Stimulated activated CD4-positive, alpha-beta T cell treated with anti-CD3 and anti-CD28 coated beads, Interleukin-12 subunit alpha, Interleukin-12 subunit beta, amount 100 ng/mL, for 24 hours (primary cell): ENCODE results near the gene FAM151A.

Experiments
- DNase-seq, 2 experiments: peaks; one replicate each; pipeline ENCODE4 v3.0.0-alpha.2; 2020; ENCODE audit warnings: low read depth in 2 of 2

Gene FAM151A

GRCh38 chr1:54604051-54604450 lies 19.3 kb downstream of the FAM151A start:
- no peak for DNase-seq

GRCh38 chr1:54603241-54603640 lies 20.1 kb downstream of the FAM151A start:
- DNase-seq, result no peak

- DNase-seq, result no peak
These were observed 20.8 kb downstream of the FAM151A start for GRCh38 chr1:54602554-54602953.

- no peak for DNase-seq
These were observed 21.6 kb downstream of the FAM151A start for GRCh38 chr1:54601730-54602129.

GRCh38 chr1:54600947-54601721 lies 22.2 kb downstream of the FAM151A start:
- DNase-seq, result no peak

- DNase-seq, result no peak
These were observed 24.0 kb downstream of the FAM151A start for GRCh38 chr1:54599211-54599823.

GRCh38 chr1:54597455-54598030 lies 25.8 kb downstream of the FAM151A start:
- no peak for DNase-seq

GRCh38 chr1:54596756-54597155 lies 26.6 kb downstream of the FAM151A start:
- no peak for DNase-seq

- no peak for DNase-seq
These were observed 27.3 kb downstream of the FAM151A start for GRCh38 chr1:54595956-54596498.

GRCh38 chr1:54594463-54594862 lies 28.9 kb downstream of the FAM151A start:
- DNase-seq, result no peak

- DNase-seq, result no peak
These were observed 29.7 kb downstream of the FAM151A start for GRCh38 chr1:54593571-54594160.

GRCh38 chr1:54591127-54591756 lies 32.1 kb downstream of the FAM151A start:
- no peak for DNase-seq

- no peak for DNase-seq
These were observed 34.9 kb downstream of the FAM151A start for GRCh38 chr1:54588377-54588776.

- no peak for DNase-seq
These were observed 37.9 kb downstream of the FAM151A start for GRCh38 chr1:54585181-54586066.

GRCh38 chr1:54584575-54584974 lies 38.8 kb downstream of the FAM151A start:
- DNase-seq, result no peak

- DNase-seq, result no peak
These were observed 39.5 kb downstream of the FAM151A start for GRCh38 chr1:54583871-54584270.

GRCh38 chr1:54583307-54583686 lies 40.0 kb downstream of the FAM151A start:
- DNase-seq, result no peak

- DNase-seq, result no peak
These were observed 40.6 kb downstream of the FAM151A start for GRCh38 chr1:54582566-54583306.

GRCh38 chr1:54581621-54582035 lies 41.7 kb downstream of the FAM151A start:
- no peak for DNase-seq

GRCh38 chr1:54580856-54581550 lies 42.3 kb downstream of the FAM151A start:
- no peak for DNase-seq
